HCT116 (cell line): ENCODE measurements around the gene ZNF462. TPM values are rescaled to one million over a fixed set of nuclear protein-coding genes. Genes with fewer than 3 reads are reported as not detected.

Source experiments
- ATAC-seq: fragments of 200-7000 bp; cut with Tn5 transposase; 2 replicates; pipeline ENCODE4 v1.9.1; 2020; ENCODE audit warnings: mild to moderate bottlenecking, moderate library complexity
- BruUV-seq: library from RNA; stranded (reverse); fragments of 400-500 nt; replicated peaks from 2 replicates; lab custom pipeline; 2021; lab: Mats Ljungman, UMichigan
- CTCF ChIA-PET: fragments of 300-600 bp; sonication (Branson Sonifier 250); formaldehyde crosslinking; loops from one replicate; lab custom pipeline; 2021; ENCODE audit warnings: antibody characterized with exemption; lab: Charles Lee
- POLR2A ChIA-PET: fragments of 300-600, 350-600 bp; sonication (Branson Sonifier 250); formaldehyde crosslinking; loops from one replicate; lab custom pipeline; 2021; ENCODE audit warnings: antibody characterized with exemption; lab: Charles Lee
- RAD21 ChIA-PET, 2 experiments: fragments of 300-600 bp; sonication (Branson Sonifier 250); formaldehyde crosslinking; loops; one replicate each; lab custom pipeline; 2023; ENCODE audit warnings: low total read pairs in 2 of 2; ENCODE audit not compliant: uncharacterized antibody in 2 of 2, unreplicated experiment in 2 of 2, low non-redundant PET in 1 of 2; lab: Charles Lee
- DNase-seq: peaks from one replicate; pipeline ENCODE4 v3.0.0-alpha.2; 2010; ENCODE audit warnings: low read depth, low spot score
- H2AFZ ChIP-seq: fragments of 200-600 bp; shearing (Covaris generic), sonication (generic); 2 replicates; pipeline ENCODE4 v1.6.1; 2017; ENCODE audit warnings: low read depth, mixed run types, mixed read lengths, antibody characterized with exemption, low read length; ENCODE audit not compliant: poor library complexity, severe bottlenecking
- H3K27ac ChIP-seq: 2 replicates; pipeline ENCODE4 v1.5.1; 2012; ENCODE audit warnings: low read depth, low read length
- H3K27me3 ChIP-seq: fragments of 200-600 bp; sonication (generic); 2 replicates; pipeline ENCODE4 v1.6.1; 2016; ENCODE audit warnings: mixed run types, low read length, mixed read lengths; ENCODE audit not compliant: insufficient read depth
- H3K36me3 ChIP-seq, 2 experiments: fragments of 200-500 bp in 1 of 2; fragments of 200-600 bp in 1 of 2; sonication (Bioruptor generic) in 1 of 2; sonication (generic) in 1 of 2; 2 replicates each; pipeline versions ENCODE4 v1.5.1 to v1.6.1; 2014 to 2016; ENCODE audit warnings: low read length in 2 of 2, inconsistent platforms in 1 of 2, mixed read lengths in 1 of 2, mixed run types in 1 of 2; ENCODE audit not compliant: insufficient read depth in 2 of 2, control insufficient read depth in 1 of 2
- H3K4me1 ChIP-seq, 2 experiments: fragments of 200-600 bp in 1 of 2; sonication (generic) in 1 of 2; 2 replicates each; pipeline versions ENCODE4 v1.5.1 to v1.6.1; 2012 to 2017; ENCODE audit warnings: low read length in 2 of 2, inconsistent platforms in 1 of 2, mild to moderate bottlenecking in 1 of 2, mixed read lengths in 1 of 2, mixed run types in 1 of 2, moderate library complexity in 1 of 2; ENCODE audit not compliant: insufficient read depth in 2 of 2, control insufficient read depth in 1 of 2
- H3K4me2 ChIP-seq: fragments of 200-600 bp; sonication (generic); 2 replicates; pipeline ENCODE4 v1.6.1; 2017; ENCODE audit warnings: mixed run types, low read length, mixed read lengths
- H3K4me3 ChIP-seq, 2 experiments: fragments of 200-600 bp in 1 of 2; sonication (generic) in 1 of 2; replicated peaks in 1 of 2; 2 replicates each; pipeline ENCODE4 v1.5.1; 2011 to 2016; ENCODE audit warnings: low read length in 2 of 2, control low read depth in 1 of 2, low read depth in 1 of 2, mild to moderate bottlenecking in 1 of 2, mixed read lengths in 1 of 2, mixed run types in 1 of 2
- H3K79me2 ChIP-seq: fragments of 200-600 bp; sonication (generic); 2 replicates; pipeline ENCODE4 v1.6.1; 2017; ENCODE audit warnings: mild to moderate bottlenecking, mixed run types, low read length, moderate library complexity, mixed read lengths; ENCODE audit not compliant: insufficient read depth
- H3K9ac ChIP-seq: fragments of 200-600 bp; sonication (generic); 2 replicates; pipeline ENCODE4 v1.6.1; 2016; ENCODE audit warnings: low read length, mixed read lengths
- H3K9me2 ChIP-seq: fragments of 200-600 bp; sonication (generic), shearing (Covaris generic); 2 replicates; pipeline ENCODE4 v1.6.1; 2017; ENCODE audit warnings: mixed run types, mild to moderate bottlenecking, moderate library complexity; ENCODE audit not compliant: insufficient read depth
- H3K9me3 ChIP-seq, 2 experiments: fragments of 200-500 bp in 1 of 2; fragments of 200-600 bp in 1 of 2; sonication (Bioruptor generic) in 1 of 2; sonication (generic) in 1 of 2; 2 replicates each; pipeline ENCODE4 v1.6.1; 2014 to 2017; ENCODE audit warnings: low read length in 2 of 2, mixed read lengths in 2 of 2, inconsistent platforms in 1 of 2, low read depth in 1 of 2, mild to moderate bottlenecking in 1 of 2, mixed run types in 1 of 2, moderate library complexity in 1 of 2; ENCODE audit not compliant: control insufficient read depth in 1 of 2, insufficient read depth in 1 of 2
- H4K20me1 ChIP-seq: fragments of 200-600 bp; sonication (generic), shearing (Covaris generic); 2 replicates; pipeline ENCODE4 v1.6.1; 2017; ENCODE audit warnings: mixed run types, mild to moderate bottlenecking, moderate library complexity; ENCODE audit not compliant: insufficient read depth
- CEBPB ChIP-seq: IDR thresholded peaks from 2 replicates; pipeline ENCODE4 v1.6.1; 2012; ENCODE audit warnings: low read depth
- ELF1 ChIP-seq: IDR thresholded peaks from 2 replicates; pipeline ENCODE4 v1.6.1; 2012; ENCODE audit warnings: low read depth, borderline replicate concordance
- FOSL1 ChIP-seq: IDR thresholded peaks from 2 replicates; pipeline ENCODE4 v1.6.1; 2012; ENCODE audit warnings: low read depth
- JUND ChIP-seq: IDR thresholded peaks from 2 replicates; pipeline ENCODE4 v1.6.1; 2012
- POLR2A ChIP-seq: IDR thresholded peaks from 2 replicates; pipeline ENCODE4 v1.7.0; 2011; ENCODE audit warnings: borderline replicate concordance; ENCODE audit not compliant: insufficient read depth, insufficient read length; ENCODE audit errors: extremely low read depth
- POLR2AphosphoS5 ChIP-seq: IDR thresholded peaks from 2 replicates; pipeline ENCODE4 v1.6.1; 2011; ENCODE audit warnings: mild to moderate bottlenecking, low read depth, low read length, moderate library complexity
- SIN3A ChIP-seq: IDR thresholded peaks from 2 replicates; pipeline ENCODE4 v1.6.1; 2012; ENCODE audit warnings: low read depth
- SP1 ChIP-seq: IDR thresholded peaks from 2 replicates; pipeline ENCODE4 v1.6.1; 2012; ENCODE audit warnings: low read depth
- YY1 ChIP-seq: IDR thresholded peaks from 2 replicates; pipeline ENCODE4 v1.6.1; 2011; ENCODE audit warnings: low read length, low read depth, moderate library complexity, mild to moderate bottlenecking; ENCODE audit not compliant: insufficient replicate concordance; ENCODE audit errors: extremely low read depth
- intact Hi-C: fragments of 100-400 bp; cut with micrococcal nuclease; formaldehyde crosslinking; loops from 2 replicates; pipeline ENCODE4 v1.10.0; 2022
- total RNA-seq: library from RNA; stranded (reverse); gene quantifications from one replicate; pipeline ENCODE4 v1.2.1, GENCODE V29; 2021; ENCODE audit not compliant: unreplicated experiment
- TF ChIP-seq, protein P1 (sequence below): IDR thresholded peaks from 2 replicates; pipeline ENCODE4 v1.6.1; 2012
- TF ChIP-seq, protein P2 (sequence below), 3 experiments: fragments of 200-600 bp in 1 of 3; sonication (generic) in 1 of 3; IDR thresholded peaks in 2 of 3; conservative IDR thresholded peaks in 1 of 3; 2 replicates each; pipeline ENCODE4 v1.5.1; 2012 to 2017; ENCODE audit warnings: low read depth in 2 of 3, low read length in 2 of 3, antibody characterized with exemption in 1 of 3, borderline replicate concordance in 1 of 3, control low read depth in 1 of 3, mild to moderate bottlenecking in 1 of 3, mixed read lengths in 1 of 3, mixed run types in 1 of 3, moderate library complexity in 1 of 3; ENCODE audit not compliant: insufficient read depth in 1 of 3

ZNF462 gene
- total RNA-seq, 1 experiment from 2014 or later = 18.1 TPM

DNA sequence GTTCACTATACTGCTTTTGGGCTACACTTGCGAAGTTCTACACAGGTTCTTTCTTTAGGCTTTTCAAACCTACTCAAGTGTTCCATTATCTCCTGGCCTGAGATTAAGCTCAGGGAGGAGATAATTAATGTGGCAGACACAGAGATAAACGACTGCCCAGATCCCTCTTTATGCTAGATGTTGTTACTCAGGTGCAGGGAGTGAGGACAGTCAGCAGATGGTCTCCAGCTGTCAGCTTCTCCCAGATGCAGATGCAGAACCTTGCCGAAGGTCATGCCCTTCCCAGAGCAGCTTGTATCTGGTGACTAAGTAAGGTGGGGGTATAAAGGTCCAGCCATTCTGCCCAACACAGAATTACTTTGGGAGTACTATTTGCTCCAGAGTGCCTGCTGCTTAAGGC lies 166.2 kb downstream of the ZNF462 start:
- H3K4me2 ChIP-seq = no peak overlapping the region
- no peak for DNase-seq
- no peaks in the 10 kb centered on the region for H3K27me3 ChIP-seq
- intact Hi-C loops = no loop called here
- RAD21 ChIA-PET = no interaction called here
- no peaks in the 10 kb centered on the region for H3K9me3 ChIP-seq
- no peak overlapping the region for H2AFZ ChIP-seq
- no peak for ATAC-seq
- H3K9me2 ChIP-seq = no peaks in the 10 kb centered on the region
- no peaks in the 10 kb centered on the region for H3K4me1 ChIP-seq
- H3K4me3 ChIP-seq = no peak overlapping the region
- BruUV-seq = no TSS peak
- TF ChIP-seq, protein P1, sequence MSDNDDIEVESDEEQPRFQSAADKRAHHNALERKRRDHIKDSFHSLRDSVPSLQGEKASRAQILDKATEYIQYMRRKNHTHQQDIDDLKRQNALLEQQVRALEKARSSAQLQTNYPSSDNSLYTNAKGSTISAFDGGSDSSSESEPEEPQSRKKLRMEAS = no peak
- no peak for TF ChIP-seq SP1
- H3K27ac ChIP-seq = no peak overlapping the region
- no peaks in the 10 kb centered on the region for H3K36me3 ChIP-seq
- CTCF ChIA-PET = no interaction called here
- H3K9ac ChIP-seq = no peak overlapping the region
- H3K79me2 ChIP-seq = no peaks in the 10 kb centered on the region
- POLR2A ChIA-PET = no interaction called here
- no peaks in the 10 kb centered on the region for H4K20me1 ChIP-seq

DNA sequence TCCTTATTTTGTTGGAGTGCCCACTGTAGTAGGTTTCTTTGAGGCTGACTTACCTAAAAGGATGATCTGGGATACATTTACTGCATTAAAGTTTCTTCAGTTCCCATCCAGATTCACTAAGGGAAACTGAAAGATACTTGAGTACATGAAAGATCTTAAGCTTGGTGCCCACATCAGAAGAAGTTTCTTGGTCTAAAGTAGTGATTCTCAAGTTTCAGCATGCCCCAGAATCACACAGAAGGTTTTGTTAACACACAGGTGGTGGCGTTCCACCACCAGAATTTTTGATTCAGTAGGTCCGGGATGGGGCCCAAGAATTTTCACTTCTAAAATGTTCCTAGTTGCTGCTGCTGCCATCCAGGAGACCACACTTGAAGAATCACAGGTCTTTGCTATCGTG lies 171.0 kb downstream of the ZNF462 start:
- Histone ChIP-seq H3K9ac (no peak overlapping the region), H3K9me2 (no peaks in the 10 kb centered on the region), H3K79me2 (no peaks in the 10 kb centered on the region), H3K4me2 (no peak overlapping the region), H2AFZ (no peak overlapping the region), H3K27ac (no peak overlapping the region), H3K4me3 (no peak overlapping the region), H4K20me1 (no peaks in the 10 kb centered on the region), H3K36me3 (no peaks in the 10 kb centered on the region), H3K4me1 (no peaks in the 10 kb centered on the region), H3K9me3 (no peaks in the 10 kb centered on the region), H3K27me3 (peaks cover 12% of the 10 kb centered on the region)
- no TSS peak for BruUV-seq
- CTCF ChIA-PET = no interaction called here
- RAD21 ChIA-PET = no interaction called here
- no peak for ATAC-seq
- no peak for TF ChIP-seq POLR2AphosphoS5
- TF ChIP-seq POLR2A = no peak
- no peak for TF ChIP-seq CEBPB
- TF ChIP-seq, protein P2, sequence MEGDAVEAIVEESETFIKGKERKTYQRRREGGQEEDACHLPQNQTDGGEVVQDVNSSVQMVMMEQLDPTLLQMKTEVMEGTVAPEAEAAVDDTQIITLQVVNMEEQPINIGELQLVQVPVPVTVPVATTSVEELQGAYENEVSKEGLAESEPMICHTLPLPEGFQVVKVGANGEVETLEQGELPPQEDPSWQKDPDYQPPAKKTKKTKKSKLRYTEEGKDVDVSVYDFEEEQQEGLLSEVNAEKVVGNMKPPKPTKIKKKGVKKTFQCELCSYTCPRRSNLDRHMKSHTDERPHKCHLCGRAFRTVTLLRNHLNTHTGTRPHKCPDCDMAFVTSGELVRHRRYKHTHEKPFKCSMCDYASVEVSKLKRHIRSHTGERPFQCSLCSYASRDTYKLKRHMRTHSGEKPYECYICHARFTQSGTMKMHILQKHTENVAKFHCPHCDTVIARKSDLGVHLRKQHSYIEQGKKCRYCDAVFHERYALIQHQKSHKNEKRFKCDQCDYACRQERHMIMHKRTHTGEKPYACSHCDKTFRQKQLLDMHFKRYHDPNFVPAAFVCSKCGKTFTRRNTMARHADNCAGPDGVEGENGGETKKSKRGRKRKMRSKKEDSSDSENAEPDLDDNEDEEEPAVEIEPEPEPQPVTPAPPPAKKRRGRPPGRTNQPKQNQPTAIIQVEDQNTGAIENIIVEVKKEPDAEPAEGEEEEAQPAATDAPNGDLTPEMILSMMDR (IDR thresholded peaks at IDR 0.05 in 2 of 3, conservative IDR thresholded peaks at IDR 0.05 in 1 of 3; ENCODE audit: borderline replicate concordance in 1 of 3, insufficient read depth in 1 of 3, low read depth in 2 of 3, low read length in 2 of 3) = no peak
- TF ChIP-seq SP1 = no peak
- no peak for TF ChIP-seq ELF1
- TF ChIP-seq SIN3A = no peak
- TF ChIP-seq JUND = no peak
- no peak for TF ChIP-seq FOSL1
- TF ChIP-seq YY1 = no peak
- intact Hi-C loops = no loop called here
- no peak for DNase-seq
- POLR2A ChIA-PET = no interaction called here
